Measurements from ENCODE around the gene ODF2.
"Not testable (repeated sequence)": the region's sequence is repeated elsewhere in the genome, so short reads cannot be mapped to it uniquely, and the experiment has no call there.

Gene ODF2

DNA sequence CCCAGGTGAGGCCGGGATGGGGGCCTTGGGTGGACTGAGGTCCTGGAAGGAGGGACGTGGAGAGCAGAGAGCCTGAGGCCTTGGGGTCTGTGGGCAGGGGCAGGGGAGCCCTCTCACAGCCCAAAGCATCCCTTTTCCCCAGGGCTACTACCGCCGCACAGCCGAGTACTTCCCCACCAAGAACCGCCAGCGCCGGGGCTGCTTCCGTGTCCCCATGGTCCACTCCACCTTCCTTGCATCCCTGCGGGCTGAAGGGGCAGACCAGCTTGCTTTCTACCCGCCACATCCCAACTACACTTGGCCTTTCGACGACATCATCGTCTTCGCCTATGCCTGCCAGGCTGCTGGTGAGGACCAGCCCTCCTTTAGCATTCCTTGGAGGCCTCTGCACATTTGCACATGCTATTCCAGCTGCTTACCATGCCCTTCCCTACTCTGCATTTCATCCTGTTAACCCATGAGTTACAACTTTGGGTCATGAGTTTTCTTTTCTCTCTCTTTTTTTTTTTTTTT, 31.5 kb upstream of the ODF2 start:
- DNase-seq, result no peak

DNA sequence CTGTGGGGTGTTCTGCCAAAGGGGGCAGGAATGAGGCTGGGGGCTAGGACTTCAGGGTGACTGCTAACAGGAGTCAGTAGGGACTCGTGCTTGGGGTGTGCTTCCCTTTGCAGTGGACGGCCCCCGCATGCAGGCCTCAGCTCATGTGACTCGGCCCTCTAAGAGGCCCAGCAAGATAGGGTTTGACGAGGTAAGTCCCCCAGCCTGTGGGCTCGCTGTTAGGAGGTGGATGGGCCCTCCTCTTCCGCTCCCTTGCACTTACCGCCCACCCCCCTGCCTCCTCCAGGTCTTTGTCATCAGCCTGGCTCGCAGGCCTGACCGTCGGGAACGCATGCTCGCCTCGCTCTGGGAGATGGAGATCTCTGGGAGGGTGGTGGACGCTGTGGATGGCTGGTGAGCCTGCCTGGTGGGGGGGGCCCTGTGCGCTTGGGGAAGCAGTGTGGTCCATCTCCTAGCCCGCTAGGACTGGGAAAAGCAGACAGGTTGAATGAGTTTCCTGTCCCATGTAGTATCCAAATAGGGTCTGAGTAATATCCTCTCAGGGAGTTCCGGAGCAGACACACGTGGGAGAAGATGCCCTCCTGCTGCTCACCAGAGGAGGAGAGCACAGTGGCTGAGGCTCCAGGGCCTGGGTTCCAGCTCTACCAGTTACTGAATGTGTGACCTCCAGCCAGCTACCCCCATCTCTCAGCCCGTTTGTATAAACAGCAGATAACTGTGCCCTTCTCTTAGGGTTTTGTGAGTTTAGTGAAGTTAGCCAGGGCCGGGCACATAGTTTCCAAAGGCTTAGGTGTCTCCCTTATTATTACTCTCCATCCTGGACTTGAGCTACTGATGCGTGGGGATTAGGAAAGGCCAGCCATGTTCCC, 26.9 kb upstream of the ODF2 start:
- DNase-seq, result no peak

GRCh38 chr9:128429513-128430086, 26.2 kb upstream of the ODF2 start:
- DNase-seq, result no peak

DNA sequence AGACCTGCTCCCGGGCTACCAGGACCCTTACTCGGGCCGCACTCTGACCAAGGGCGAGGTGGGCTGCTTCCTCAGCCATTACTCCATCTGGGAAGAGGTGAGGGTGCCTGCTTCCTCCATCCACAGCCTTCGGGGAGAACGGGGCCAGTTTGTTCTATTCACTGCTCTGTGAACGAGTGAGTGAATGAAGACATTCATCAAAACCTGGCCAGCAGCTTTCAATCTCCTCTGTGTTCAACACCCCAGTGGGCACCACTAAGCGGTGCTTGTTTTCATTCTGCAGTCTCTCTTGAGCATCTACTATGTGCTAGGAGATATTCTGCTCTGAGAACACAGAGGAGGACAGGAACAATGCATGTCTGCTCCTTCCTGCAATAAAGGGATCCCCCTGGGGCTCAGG, 24.6 kb upstream of the ODF2 start:
- no peak for DNase-seq

- DNase-seq, result no peak
Observed at GRCh38 chr9:128434340-128434739, 21.5 kb upstream of the ODF2 start.

- DNase-seq, result no peak
Observed at GRCh38 chr9:128435611-128436010, 20.2 kb upstream of the ODF2 start.

- DNase-seq, result no peak
Observed at GRCh38 chr9:128438343-128439109, 17.3 kb upstream of the ODF2 start.

GRCh38 chr9:128439273-128439672, 16.5 kb upstream of the ODF2 start:
- no peak for DNase-seq

GRCh38 chr9:128442150-128442549, 13.7 kb upstream of the ODF2 start:
- DNase-seq, result no peak

- not testable (repeated sequence) for DNase-seq
Observed at GRCh38 chr9:128446505-128446904, 9.3 kb upstream of the ODF2 start.

DNA sequence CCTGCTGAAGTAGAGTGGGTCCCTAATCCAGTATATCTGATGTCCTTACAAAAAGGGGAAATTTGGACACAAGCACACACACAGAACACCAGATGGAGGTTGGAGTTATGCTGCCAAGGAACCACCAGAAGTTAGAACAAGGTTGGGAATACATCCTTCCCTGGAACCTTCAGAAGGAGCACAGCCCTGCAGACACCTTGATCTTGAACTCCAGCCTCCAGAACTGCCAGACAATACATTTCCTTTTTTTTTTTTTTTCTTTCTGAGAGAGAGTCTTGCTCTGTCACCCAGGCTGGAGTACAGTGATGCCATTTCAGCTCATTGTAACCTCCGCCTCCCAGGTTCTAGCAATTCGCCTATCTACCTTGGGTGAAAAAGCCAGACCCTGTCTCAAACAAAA, 7.1 kb upstream of the ODF2 start:
- no peak for DNase-seq

DNA sequence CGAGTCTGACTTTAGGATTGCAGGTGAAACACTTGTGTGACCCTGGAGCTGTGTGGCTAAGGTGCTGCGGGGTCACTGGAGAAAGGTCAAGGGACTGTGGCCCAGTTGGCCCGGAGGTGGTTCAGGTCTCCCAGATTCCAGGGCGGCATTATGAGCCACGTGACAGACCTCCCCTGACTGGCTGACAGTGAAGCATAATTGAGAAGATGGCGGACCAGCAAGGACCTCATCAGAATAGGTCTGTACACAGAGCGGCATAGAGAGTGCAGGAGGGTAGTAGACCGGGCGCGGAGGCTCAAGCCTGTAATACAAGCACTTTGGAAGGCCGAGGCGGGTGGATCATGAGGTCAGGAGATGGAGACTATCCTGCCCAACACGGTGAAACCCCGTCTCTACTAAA, 815 bp upstream of the ODF2 start:
- no peak for DNase-seq

- DNase-seq, result no peak
Observed at GRCh38 chr9:128456613-128457061, 831 bp downstream of the ODF2 start.

- no peak for DNase-seq
Observed at GRCh38 chr9:128457207-128457606, 1.4 kb downstream of the ODF2 start.

GRCh38 chr9:128459011-128459410, 3.2 kb downstream of the ODF2 start:
- no peak for DNase-seq

DNA sequence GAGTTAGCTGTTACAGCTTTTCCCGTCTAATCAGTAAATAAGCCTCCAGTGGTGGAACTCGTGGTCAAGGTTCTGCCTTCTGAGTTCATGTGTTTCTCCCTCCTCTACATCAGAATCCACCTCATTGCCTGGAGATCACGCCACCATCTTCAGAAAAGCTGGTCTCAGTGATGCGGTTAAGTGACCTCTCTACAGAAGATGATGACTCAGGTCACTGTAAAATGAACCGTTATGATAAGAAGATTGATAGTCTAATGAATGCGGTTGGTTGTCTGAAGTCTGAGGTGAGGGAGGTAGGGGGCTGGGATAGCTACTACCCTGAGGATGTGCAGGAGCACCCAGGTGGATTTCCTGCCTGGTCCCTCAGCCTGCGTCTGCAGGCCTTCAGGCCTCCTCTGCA, 13.3 kb downstream of the ODF2 start:
- DNase-seq, result no peak

DNA sequence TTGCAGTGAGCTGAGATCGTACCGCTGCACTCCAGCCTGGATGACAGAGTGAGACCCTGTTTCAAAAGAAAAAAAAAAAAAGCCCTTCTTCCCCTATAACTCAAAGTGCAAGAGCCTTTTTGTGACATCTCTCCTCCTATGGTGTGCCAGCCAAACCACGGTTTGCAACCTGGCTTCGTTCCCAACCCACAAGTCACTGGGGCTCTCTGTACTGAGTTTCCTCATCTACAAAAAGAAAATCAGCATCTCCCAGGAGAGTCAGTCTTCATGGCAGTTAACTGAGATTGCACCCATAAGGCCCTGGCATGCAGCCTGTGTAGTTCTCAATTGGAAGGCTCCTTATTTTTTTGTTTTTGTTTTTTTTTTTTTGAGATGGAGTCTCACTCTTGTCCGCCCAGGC, 14.8 kb downstream of the ODF2 start:
- DNase-seq, result no peak

DNA sequence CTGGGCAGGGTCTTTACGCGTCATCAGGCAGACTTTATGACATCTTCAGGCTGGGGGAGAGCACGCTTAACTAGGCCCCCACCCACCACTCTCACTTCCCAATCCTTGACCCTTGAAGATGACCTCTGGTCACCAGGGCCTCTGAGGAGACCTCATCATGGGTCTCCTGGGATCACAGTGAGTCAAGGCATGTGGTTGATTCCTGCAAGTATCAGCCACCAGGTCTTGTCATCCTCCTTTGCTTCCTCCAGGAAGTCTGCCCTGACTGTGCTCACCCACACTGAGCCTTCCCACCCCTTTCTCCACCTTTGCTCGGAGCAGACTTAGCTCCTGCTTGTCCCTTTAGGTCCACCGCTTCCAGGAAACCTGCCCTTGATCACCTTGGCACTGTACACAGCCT, 17.3 kb downstream of the ODF2 start:
- DNase-seq, result no peak

- no peak for DNase-seq
Observed at GRCh38 chr9:128475867-128476266, 20.1 kb downstream of the ODF2 start.

- no peak for DNase-seq
Observed at GRCh38 chr9:128479262-128479661, 23.5 kb downstream of the ODF2 start.

GRCh38 chr9:128481561-128481960, 25.8 kb downstream of the ODF2 start:
- no peak for DNase-seq

- no peak for DNase-seq
Observed at GRCh38 chr9:128482186-128482585, 26.4 kb downstream of the ODF2 start.

DNA sequence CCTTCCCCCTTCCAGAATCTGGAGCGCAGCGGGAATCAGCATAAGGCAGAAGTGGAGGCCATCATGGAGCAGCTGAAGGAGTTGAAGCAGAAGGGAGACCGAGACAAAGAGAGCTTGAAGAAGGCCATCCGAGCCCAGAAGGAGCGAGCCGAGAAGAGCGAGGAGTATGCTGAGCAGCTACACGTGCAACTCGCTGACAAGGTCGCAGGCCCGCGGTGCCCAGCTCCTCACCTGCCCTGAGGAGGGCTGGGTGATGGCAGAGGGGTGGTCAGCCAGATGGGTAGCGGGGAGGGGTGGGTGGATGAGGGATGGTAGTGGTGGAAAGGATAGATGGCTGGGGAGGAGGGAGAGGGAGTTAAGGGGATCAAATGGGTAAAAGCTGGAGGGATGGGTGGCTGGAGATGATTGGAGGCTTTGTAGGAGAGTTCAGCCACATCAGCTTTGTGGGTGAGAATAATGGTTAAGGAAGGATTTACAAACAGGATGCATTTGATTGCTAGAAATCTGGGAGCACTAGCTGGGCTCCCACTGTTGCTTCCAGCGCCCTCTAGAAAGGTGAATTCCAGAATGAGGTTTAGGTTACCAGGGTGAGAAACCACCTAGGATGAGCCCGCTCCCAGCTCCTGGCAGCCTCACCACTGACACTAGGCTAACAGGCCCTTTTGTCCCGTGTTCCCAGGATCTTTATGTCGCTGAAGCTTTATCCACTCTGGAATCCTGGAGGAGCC, 29.0 kb downstream of the ODF2 start:
- DNase-seq, result no peak
